ENCODE measurements around the gene GNB1L.

DNA sequence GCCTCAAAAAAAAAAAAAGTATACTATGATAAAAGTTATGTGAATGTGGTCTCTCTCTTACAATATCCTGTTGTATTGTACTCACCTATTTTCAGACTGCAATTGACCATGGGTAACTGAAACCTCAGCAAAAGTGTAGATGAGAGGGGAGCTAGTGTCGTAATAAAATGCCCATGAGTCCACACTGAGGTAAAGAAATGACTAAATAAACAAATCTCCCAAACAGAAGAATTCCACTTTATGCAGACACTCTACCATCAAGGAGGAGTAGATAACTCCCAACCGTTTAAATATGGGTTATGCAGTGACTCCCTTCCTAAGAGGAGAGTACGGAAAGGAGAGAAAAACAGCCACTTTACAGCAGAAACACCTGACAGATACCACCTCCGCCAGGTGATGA, 14.6 kb downstream of the GNB1L start:
- TF ChIP-seq POLR2AphosphoS5 (IDR thresholded peaks at IDR 0.05) (no peak), POLR2A (IDR thresholded peaks at IDR 0.05) (no peak)
- TF ChIP-seq, protein P1, sequence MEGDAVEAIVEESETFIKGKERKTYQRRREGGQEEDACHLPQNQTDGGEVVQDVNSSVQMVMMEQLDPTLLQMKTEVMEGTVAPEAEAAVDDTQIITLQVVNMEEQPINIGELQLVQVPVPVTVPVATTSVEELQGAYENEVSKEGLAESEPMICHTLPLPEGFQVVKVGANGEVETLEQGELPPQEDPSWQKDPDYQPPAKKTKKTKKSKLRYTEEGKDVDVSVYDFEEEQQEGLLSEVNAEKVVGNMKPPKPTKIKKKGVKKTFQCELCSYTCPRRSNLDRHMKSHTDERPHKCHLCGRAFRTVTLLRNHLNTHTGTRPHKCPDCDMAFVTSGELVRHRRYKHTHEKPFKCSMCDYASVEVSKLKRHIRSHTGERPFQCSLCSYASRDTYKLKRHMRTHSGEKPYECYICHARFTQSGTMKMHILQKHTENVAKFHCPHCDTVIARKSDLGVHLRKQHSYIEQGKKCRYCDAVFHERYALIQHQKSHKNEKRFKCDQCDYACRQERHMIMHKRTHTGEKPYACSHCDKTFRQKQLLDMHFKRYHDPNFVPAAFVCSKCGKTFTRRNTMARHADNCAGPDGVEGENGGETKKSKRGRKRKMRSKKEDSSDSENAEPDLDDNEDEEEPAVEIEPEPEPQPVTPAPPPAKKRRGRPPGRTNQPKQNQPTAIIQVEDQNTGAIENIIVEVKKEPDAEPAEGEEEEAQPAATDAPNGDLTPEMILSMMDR (IDR thresholded peaks at IDR 0.05), result no peak
